ENCODE measurements around the gene WWP2.

WWP2 gene

DNA sequence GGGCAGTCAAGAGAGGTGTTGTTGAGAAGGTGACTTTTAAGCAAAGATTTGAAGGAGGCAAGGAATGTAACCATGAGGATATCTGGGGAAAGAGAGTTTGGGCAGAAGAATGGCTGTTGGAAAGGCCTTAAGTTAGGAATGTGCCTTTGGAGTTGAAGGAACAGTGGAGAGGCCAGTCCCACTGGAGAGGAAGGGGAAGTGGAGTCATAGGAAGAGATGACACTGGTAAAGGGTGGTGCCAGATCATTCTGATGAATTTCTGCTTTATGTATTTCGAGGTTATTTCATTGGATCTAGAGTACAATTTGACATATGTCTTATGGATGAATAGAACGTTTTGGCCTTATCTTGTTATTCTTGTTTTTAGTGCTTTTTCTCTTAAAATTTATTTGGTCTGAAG lies 93.5 kb downstream of the WWP2 start:
- DNase-seq = no peak

GRCh38 chr16:69858191-69859104 lies 96.3 kb downstream of the WWP2 start:
- DNase-seq = no peak

GRCh38 chr16:69859105-69859989 lies 97.2 kb downstream of the WWP2 start:
- peak in 21 of 51 donors; percentile 3 to 54 (median 26) for DNase-seq

- no peak for DNase-seq
Measured at GRCh38 chr16:69860233-69861231, 98.4 kb downstream of the WWP2 start.

- DNase-seq = peak in 5 of 51 donors; percentile 9 to 22 (median 13)
Measured at GRCh38 chr16:69861292-69862030, 99.3 kb downstream of the WWP2 start.

DNA sequence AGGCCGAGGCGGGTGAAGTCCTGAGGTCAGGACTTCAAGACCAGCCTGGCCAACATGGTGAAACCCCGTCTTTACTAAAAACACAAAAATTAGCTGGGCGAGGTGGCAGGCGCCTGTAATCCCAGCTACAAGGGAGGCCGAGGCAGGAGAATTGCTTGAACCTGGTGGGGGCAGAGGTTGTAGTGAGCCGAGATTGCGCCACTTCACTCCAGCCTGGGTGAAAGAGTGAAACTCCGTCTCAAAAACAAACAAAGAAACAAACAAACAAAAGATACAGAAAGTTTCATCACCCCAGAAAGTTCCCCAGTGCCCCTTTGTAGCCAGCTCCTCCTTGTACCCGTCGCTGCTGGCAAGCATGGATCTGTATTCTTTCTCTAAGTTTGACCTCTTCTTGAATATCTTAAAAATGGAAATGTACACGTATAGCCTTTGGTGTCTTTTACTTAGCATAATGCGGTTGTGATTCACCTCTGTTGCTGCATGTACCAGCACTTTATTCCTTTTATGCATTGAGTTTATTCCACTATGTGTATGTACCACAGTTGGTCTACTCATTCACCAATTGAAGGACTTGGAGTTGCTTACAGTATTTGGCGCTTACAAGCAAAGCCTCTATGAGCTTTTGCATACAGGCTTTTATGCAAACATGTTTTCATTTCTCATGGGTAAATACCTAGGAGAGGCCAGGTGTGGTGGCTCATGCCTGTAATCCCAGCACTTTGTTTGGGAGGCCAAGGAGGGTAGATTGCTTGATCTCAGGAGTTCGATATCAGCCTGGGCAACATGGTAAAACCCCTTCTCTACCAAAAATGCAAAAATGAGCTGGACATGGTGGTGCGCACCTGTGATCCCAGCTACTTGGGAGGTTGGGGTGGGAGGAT lies 101.5 kb downstream of the WWP2 start:
- no peak for DNase-seq

- no peak for DNase-seq
Measured at GRCh38 chr16:69865701-69866100, 103.6 kb downstream of the WWP2 start.

DNA sequence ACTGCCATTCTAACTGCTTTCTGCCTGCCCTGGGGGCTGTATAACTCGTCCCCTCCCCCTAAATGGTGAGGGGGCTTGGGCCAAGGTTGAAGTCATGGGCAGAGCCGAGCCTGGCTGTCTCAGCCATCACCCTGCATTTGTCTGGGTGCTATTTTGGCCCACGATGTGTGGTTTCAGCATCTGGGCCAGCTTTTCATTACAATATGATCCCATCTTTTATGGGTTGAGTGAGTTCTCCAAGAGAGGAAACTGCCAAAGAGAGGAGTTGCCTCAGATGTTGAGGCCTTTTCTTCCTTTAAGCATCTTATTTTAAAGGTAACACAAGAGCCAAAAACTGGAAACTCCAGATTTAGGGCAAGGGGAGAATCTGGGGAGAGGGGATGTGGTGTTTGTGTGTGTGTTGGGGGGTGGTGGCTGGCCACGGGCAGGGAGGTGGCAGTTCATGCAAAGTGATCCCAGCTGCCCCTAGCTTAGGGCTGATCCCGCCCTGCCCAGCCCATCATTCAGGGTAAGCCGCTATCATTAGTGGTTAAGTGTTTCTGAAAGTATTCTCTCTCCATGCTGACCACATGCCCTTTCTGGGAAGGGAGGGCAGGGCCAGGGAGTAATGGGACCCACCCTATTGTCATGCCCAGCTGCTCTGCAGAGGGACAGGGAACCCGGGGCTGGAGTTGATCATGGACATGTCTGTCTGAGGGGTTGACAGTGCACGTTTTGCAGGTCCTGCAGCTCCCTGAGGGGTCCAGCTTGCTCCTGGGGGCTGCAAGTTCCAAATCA lies 105.8 kb downstream of the WWP2 start:
- no peak for DNase-seq

GRCh38 chr16:69870761-69871160 lies 108.6 kb downstream of the WWP2 start:
- no peak for DNase-seq

DNA sequence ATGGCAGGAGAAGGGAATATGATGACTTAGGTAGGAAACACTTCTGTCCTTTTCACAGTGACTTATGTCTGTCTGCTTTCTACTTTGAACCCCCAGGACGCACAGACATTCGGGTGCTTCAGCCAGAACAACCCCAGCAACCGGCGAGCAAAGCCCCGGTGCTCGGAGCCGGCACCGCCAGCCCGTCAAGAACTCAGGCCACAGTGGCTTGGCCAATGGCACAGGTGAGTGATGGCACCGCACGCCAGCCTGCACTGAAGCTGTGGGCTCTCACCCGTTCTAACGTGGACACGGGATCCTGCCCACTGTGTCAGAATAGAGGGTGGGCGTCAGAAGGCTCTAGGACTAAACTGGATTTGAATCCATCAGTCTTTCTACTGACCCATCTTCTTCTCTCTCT lies 109.6 kb downstream of the WWP2 start:
- DNase-seq = no peak

GRCh38 chr16:69872888-69873287 lies 110.8 kb downstream of the WWP2 start:
- DNase-seq = no peak

GRCh38 chr16:69873783-69874182 lies 111.7 kb downstream of the WWP2 start:
- no peak for DNase-seq

DNA sequence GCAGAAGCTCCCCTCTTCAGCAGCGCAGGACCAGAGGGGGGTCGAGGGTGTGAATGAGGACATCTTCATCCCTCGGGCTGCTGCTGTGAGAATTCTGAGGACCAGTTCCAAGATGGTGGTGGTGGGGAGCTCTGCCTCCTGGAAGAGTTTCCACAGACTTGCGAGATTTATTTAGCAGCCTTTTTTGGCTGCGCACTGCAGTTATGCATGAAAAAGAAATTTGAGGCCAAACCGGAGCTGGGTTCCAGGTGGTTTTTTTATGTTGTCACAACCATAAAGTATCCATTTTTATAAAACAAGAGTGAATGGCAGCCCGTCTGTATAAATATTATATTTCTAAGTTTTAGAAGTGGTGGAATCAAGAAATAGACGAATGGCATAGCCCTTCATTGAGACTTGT lies 112.1 kb downstream of the WWP2 start:
- no peak for DNase-seq

- peak in 12 of 51 donors; percentile 6 to 30 (median 22) for DNase-seq
Measured at GRCh38 chr16:69880640-69881133, 118.6 kb downstream of the WWP2 start.

GRCh38 chr16:69881141-69881540 lies 119.0 kb downstream of the WWP2 start:
- DNase-seq = no peak

DNA sequence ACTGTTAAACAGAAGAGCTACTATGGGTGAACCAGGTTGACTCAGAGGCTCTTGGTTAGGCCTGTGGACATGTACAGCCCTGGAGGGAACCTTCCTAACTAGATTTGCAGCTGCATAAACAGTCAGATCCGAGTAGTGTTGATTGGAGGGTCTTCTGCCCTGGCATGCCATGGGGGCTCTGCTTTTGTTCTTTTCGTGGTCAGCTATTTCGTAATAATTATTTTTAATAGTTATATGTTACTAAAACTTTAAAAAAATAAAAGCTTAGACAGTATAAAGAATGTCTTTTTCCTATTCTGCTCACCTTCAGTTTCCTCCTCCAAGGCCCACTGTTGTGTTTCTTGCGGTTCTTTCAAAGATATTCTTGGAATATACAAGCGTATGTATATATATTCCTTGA lies 121.6 kb downstream of the WWP2 start:
- DNase-seq = no peak

DNA sequence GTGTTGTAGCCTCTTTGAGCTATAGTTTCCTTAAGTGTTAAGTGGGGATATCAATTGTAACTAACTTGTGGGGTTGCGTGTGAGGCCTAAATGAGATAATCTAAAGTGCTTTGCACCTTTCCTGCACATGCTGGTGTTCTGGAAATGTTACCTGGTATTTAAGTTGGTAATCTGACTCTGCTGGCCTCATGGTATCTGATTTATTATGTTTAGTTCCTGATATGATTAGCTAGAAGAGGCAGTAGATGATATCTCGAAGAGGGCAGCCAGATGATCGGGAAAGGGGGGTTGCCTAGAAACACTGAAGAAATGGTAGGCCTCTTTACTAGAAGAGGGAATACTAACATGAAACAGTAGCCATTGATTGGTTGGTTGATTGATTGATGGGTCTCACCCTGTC lies 123.6 kb downstream of the WWP2 start:
- DNase-seq = no peak

DNA sequence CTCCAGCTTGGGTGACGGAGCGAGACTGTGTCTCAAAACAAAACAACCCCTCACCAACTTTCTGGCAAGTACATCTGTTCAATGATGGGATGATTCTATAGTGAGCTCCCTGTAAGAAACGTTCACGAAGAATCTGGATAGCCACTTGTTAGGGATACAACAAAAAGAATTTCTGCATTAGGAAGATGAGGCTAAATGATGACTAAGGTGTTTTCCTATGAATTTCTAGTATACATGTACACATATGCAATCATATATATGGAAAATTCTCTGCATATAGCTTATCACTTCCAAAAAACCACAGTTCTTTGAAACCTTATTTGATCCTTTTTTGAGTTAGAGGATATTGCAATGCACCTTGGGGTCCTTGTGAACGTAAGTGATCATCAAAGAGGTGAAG lies 124.6 kb downstream of the WWP2 start:
- no peak for DNase-seq
